GM21390 (cell line): ENCODE measurements around the gene AMH.

Experiments used
- ATAC-seq: cut with Tn5 transposase; IDR thresholded peaks from one replicate; pipeline ENCODE4 v1.9.1; 2021; ENCODE audit not compliant: unreplicated experiment

Gene AMH

DNA sequence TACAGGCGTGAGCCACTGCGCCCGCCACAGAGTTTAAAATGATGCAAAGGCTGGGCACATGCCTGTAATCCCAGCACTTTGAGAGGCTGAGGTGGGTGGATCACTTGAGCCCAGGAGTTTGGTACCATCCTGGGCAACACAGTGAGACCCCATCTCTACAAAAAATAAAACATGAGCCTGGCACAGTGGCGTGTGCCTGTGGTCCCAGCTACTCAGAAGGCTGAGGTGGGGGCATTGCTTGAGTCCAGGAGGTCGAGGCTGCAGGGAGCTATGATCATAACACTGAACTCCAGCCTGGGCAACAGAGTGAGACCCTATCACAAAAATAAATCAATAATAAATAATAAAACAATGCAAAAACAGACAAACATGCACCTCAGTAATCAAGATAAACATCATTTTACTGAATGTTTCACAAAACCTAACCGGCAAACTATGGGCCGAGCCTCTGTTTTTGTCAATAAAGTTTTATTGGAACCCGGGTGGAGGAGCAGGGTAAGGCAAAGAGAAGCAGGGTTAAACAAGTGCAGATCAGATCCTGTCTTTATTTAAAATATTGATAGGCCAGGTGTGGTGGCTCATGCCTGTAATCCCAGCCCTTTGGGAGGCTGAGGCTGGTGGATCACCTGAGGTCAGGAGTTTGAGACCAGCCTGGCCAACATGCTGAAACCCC, 34.8 kb downstream of the AMH start:
- ATAC-seq = no peak

DNA sequence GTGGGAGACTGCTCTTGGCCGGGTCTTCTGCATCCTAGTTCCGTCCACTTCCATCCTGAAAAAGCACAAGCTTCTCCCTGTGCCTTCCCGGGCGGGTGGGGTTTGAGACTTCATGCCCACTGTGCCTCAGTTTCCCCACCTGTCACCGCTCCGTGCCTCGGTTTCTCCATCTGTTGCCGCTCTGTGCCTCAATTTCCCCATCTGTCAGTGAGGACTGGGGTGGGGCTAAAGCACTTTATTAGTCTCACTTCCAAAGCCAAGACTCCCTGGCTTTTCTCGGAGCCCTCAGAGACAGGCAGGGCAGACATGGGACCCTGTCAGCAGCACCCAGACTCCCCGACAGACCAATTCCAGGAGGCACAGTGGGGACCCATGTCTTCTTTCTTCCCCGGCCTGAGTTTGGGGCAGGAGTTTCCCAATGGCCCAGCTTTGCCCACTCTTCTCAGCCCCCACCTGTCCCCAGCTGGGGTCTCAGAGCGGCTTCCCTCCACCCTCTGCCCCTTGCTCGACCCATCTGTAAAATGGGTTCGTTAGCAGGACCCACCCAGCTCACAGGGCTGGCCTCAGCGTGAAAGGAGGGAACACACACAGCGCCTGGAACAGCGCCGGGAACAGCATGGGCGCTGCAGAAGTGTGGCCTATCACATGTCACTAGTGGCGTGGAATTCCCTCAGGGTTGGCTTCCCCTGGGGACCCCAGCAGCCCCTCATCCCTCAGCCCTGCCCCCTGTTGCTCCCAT, 37.4 kb downstream of the AMH start:
- ATAC-seq = no peak

DNA sequence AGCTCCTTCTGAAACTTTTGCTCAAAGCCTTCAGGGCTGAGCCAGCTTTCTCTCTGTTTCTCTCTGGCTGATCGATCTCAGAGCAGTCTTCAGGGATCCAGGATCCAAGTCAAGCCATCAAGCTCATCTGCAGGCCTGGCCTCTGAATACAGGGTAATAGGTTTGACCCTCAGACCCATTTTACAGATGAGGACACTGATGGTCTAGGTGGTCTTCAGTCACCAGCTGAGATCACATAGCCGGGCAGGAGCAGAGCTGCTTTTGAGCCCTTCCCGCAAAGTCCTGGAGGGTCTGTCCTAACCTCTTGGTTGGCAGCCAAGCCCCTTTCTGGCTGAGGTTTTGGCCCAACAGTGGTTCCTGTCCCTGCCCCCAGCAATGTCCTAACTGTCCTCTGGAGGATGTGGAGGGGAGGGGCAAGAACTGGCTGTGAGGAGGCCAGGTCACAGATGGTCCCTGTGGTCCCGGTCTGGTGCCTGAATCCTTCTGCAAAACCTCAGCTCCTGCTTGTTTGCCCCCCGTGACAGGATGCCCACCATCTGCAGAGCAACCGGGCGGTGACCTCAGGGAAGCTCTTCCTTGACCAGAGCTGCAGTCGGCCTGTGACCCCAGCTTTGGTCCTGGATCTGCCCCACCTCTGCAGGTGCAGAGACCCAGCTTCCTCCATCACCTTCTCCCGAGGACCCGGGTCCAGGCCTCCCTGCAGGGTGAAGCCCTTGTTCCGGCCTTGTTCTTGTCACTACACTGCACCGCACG, 38.6 kb downstream of the AMH start:
- no peak for ATAC-seq

DNA sequence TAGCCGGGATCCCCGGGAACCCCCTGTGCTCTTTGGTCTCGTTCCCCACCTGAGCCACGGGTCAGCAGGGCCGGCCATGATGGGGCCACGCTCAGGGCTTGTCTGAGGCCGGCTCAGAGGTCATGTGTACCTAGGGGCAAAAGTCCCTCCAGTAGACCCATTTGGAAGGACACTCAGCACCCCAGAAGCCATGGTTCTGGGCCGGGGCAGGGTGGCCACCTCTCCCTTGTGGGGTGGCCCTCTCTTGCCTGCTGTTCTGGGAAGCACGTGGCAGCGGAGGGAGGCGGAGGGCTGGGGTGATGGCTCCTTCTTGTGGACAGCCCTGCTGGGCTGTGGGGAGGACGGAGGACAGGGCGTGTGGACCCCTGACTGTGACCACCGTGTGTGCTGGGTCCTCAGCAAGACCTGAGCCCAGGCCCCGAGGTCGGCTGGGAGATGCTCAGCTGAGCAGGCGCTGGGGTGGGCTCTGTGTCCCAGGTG, 39.3 kb downstream of the AMH start:
- no peak for ATAC-seq

DNA sequence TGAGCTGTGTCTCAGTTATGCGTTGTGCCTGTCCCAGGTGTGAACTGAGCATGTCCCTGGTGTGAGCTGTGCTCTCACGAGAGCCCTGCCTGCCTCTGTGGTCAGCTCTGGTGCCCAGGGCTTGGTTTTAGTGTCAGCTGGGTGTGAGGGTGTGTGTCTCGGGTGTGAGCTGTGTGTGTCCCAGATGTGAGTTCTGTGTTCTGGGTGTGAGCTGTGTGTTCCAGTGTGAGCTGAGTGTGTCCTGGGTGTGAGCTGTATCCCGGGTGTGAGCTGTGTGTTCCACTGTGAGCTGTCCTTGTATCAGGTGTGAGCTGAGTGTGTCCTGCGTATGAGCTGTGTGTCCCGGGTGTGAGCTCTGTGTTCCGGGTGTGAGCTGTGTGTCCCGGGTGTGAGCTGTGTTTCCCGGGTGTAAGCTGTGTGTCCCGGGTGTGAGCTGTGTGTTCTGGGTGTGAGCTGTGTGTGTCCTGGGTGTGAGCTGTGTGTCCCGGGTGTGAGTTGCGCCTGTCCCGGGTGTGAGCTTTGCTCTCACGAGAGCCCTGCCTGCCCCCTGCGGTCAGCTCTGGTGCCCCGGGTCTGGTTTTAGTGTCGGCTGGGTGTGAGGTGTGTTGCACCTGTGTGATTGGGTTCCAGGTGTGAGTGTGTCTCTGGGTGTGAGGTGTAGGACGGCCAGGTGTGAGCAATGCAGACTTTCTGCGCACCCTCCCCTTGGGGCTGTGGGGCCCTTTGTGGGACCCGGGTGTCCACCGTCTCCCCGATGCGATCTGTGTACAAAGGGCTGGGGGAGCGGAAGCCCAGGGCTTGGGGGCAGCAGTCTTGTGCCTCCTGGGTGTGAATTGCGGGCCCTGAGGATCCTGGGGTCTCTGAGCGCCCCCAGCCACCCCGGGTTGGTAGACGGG, 39.9 kb downstream of the AMH start:
- ATAC-seq = no peak

DNA sequence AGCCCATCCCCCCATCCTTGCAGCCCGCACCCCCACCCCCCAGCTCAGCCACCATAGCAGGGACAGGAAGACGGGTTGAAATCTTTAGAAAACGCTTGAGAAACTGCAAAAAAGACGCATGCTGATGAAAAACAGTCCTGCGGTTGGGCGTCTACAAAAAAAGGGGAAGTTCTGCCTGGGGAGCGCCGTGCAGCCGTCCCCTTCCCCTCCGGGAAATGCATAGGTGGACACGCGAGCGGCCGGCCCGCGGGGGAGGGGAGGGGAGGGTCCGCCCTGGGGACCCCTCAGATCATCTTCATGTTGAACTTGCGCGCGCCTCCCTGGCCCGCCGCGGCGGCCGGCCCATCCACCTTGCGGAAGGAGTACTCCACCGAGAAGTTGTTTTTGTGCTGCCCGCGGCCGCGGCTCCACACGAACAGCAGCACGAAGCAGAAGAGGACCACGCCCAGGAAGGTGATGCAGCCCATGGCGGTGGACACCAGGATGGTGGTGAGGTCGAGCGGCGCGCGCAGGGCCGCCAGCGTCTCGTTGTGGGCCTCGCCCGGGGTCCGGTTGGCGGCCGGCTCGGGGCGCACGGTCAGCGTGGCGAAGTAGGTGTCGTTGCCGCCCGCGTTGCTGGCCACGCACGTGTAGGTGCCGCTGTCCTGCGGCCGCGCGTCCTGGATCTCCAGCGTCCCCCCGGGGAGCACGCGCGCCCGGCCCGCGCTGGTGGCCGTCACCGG, 40.8 kb downstream of the AMH start:
- no peak for ATAC-seq

DNA sequence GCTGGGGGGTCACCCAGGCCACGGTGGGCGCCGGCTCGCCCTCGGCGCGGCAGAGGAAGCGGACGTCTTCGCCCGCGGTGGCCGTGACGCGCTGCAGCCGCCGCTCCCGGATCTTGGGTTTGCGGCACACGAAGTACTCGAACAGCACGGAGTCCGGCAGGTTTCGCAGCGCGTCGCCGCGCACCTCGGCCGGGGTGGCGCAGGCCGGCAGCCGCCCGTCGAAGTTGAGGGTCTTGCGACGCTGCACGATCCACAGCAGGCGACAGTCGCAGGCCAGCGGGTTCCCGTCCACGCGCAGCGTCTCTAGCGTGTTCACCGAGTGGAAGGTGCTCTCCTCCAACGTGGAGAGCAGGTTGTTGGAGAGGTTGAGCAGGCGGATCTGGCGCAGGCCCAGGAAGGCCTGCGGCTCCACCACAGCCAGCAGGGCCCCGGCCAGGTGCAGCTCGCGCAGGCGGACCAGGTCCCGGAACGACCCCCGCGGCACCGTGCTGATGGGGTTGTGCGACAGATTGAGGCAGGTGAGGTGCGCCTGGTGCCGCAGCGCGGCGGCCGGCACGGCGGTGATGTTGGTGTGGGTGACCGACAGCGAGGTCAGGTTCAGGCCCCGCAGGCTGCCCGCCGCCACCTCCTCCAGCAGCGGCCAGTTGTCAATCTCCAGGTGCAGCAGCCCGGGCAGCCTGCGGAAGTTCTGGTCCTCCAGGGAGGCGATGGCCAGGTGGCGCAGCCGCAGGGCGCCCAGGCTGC, 41.5 kb downstream of the AMH start:
- no peak for ATAC-seq

DNA sequence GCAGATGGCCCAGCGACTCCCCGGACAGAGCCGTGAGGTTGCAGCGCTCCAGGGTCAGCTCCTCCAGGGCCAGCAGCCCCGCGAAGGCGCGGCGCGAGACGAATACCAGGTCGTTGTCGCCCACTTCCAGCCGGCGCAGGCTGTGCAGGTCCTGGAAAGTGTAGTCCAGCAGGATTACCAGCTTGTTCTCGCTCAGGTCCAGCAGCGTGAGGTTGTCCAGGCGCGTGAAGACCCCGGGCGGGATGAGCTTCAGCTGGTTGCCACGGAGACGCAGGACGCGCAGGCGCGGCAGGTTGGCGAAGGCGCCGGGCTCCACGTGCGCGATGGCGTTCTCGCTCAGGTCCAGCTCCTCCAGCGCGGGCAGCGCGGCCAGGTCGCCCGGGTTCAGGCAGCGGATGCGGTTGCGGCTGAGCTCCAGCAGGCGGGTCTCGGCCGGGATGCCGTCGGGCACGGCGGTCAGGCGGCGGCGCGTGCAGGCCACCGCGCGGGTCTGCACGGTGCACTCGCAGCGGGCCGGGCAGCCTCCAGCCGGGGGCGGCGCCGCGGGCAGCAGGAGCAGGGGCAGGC, 42.1 kb downstream of the AMH start:
- ATAC-seq = no peak

DNA sequence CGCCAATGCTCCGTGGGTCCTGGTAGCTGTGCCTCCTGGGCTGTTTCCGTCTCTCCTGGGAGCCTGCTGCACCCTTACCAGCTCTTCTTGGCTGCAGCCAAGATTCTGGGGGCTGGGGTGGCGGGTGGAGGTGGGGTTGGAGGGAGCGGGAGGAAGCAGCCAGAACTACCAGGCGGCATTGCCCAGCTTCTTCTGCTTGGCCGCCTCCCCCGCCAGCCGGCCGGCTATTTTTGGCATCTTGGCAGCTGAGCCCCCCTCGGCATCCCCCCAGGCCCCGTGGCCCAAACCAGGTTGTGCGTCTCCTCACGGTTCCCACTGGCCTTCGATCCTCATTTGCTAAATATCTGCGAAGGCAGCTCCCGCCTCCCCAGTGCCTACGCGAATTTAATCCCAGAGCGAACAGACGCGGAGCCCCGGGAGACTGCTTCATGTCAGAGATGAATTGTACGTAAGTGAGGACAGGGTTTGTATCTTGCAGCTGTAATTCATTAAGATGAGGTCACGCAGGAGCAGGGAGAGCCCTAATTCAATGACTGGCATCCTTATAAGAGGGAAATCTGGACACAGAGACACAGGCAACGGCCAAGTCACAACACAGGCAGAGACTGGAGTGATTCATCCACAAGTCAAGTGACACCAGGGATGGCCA, 45.7 kb downstream of the AMH start:
- ATAC-seq = no peak

DNA sequence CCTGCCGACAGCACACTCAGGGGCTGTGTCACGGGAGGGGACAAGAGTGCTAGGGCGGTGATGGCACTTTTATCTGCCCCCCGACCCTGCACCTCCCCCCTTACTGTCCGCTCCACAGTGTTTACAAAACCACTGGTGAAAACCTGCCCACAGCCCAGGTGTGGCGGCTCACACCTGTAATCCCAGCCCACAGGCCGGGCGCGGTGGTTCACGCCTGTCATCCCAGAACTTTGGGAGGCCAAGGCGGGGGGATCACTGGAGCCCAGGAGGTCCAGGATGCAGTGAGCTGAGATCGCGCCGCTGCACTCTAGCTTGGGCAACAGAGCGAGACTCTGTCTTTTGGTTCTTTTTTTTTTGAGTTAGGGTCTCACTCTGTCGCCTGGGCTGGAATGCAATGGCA, 47.0 kb downstream of the AMH start:
- ATAC-seq = no peak

DNA sequence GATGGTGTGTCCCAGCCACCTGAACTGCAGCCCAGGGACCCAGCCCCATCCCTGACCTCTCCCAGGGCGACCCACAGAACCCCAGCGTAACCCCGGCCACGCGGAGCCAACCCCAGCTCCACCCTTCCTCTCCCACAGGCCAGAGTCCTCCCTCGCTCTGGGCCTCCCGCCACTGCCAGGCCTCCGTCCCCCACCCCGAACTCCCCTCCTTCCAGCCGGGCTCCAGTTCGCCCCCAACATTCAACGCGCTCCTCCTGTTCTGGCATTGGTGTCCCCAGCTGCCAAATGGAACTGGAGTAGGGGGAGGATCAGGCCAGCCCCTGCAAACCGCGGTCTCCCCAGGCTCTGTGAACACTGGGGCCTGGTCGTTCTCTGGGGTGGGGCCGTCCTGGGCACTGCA, 51.4 kb downstream of the AMH start:
- no peak for ATAC-seq
